ENCODE data around the gene RWDD3. TPM values are rescaled to one million over a fixed set of nuclear protein-coding genes. Genes with fewer than 3 reads are reported as not detected.

Gene RWDD3
- total and polyA plus RNA-seq, 2 of the 13 experiments (the other 11 are each of a cell fraction or from before 2014, with no cell fraction given), result 18.3 to 21.2 TPM

DNA sequence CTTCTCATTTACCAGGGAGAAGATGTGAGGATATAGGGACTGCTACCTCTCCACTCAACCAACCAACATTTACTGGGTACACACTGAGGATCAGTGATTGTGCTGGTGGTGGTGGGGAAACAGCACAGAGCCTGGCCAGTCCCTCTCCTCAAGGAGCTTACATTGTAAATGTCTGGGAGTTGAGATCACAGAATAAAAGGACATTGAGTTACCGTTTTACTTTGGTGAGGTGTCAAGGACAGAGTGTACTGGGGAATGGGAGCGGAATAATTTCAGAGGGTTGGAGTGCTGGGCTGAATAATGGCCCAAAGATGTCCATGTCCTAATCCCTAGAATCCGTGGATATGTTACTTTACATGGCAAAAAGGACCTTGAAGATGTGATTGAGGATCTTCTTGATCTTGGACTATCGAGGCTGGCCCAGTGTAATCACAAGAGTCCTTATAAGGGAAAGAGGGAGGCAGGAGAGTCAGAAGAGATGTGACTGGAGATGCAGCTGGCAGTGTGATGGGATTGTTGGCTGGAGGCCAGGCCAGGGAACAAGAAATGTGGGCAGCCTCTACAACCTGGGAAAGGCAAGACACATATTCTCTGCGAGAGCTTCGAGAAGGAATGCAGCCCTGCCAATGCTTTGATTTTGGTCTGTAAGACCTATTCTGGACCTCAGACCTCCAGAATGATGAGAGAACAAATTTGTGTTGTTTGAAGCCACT is 26.6 kb upstream of the RWDD3 start:
- no peak for ATAC-seq
- 68% methylated on average over 6 of the region's 6 CpGs for WGBS (ENCODE audit: low lambda C conversion rate)
- Histone ChIP-seq H2AFZ (ENCODE audit: low read length) (no peak overlapping the region), H3K4me3 (replicated peaks in 1 of 3; ENCODE audit: insufficient read depth in 1 of 3, low read depth in 2 of 3, low read length in 3 of 3) (no peak overlapping the region), H3K36me3 (replicated peaks in 1 of 2; ENCODE audit: control insufficient read depth in 1 of 2, insufficient read depth in 2 of 2, low read length in 2 of 2) (no peaks in the 10 kb centered on the region), H3K27ac (ENCODE audit: extremely low read length, insufficient read depth, low read length) (no peak overlapping the region), H3K27me3 (ENCODE audit: control insufficient read depth in 1 of 2, insufficient read depth in 2 of 2, low read length in 2 of 2) (no peaks in the 10 kb centered on the region), H3K4me2 (ENCODE audit: low read depth, low read length) (no peak overlapping the region), H3K79me2 (ENCODE audit: insufficient read depth, low read length) (no peaks in the 10 kb centered on the region), H3K9me3 (ENCODE audit: low read length) (no peaks in the 10 kb centered on the region), H4K20me1 (ENCODE audit: insufficient read depth, low read length) (no peaks in the 10 kb centered on the region), H3K9ac (ENCODE audit: insufficient read depth, low read depth, low read length) (no peak overlapping the region), H3K4me1 (ENCODE audit: insufficient read depth, low read length) (no peaks in the 10 kb centered on the region)
- intact Hi-C loops (cut with micrococcal nuclease; ENCODE audit: unreplicated experiment), result no loop called here
- ChIA-PET CTCF (ENCODE audit: low intra/inter-chr PET ratio, low total read pairs) (no interaction called here), POLR2A (no interaction called here)
- no peak for FAIRE-seq
- no peak for TF ChIP-seq ZNF768 (CRISPR knock-in tag; IDR thresholded peaks at IDR 0.05)
- in situ Hi-C loops (cut with HindIII; ENCODE audit: extremely low pct_ligation_motif_present, low pct_unique_long_range_greater_than_20kb), result no loop called here
- DNase-seq (ENCODE audit: low spot score), result no peak
- no TSS peak for BruUV-seq (replicated peaks)

DNA sequence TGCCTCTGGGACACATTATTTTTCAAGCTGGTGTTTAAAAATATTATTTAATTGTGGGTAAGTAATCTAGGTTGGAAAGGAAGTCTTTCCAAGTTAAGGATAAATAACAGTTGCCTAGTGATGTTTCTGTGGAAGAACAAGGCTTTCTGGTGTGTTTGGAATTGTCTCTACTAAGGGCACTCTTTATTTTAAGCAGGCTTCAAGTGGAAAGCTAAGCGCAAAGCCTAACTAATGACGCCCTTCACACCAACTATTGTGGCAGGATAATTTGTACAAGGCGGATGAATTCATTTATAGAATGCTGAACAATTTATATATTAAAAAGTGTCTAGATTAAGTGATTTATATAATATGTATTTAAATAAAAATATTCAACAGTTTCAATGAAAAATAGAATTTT is 25.1 kb upstream of the RWDD3 start:
- no peak for FAIRE-seq
- Histone ChIP-seq H4K20me1 (ENCODE audit: insufficient read depth, low read length) (no peaks in the 10 kb centered on the region), H2AFZ (ENCODE audit: low read length) (no peak overlapping the region), H3K79me2 (ENCODE audit: insufficient read depth, low read length) (no peaks in the 10 kb centered on the region), H3K9me3 (ENCODE audit: low read length) (no peaks in the 10 kb centered on the region), H3K4me1 (ENCODE audit: insufficient read depth, low read length) (no peaks in the 10 kb centered on the region), H3K4me3 (replicated peaks in 1 of 3; ENCODE audit: insufficient read depth in 1 of 3, low read depth in 2 of 3, low read length in 3 of 3) (no peak overlapping the region), H3K27me3 (ENCODE audit: control insufficient read depth in 1 of 2, insufficient read depth in 2 of 2, low read length in 2 of 2) (no peaks in the 10 kb centered on the region), H3K27ac (ENCODE audit: extremely low read length, insufficient read depth, low read length) (no peak overlapping the region), H3K9ac (ENCODE audit: insufficient read depth, low read depth, low read length) (no peak overlapping the region), H3K36me3 (replicated peaks in 1 of 2; ENCODE audit: control insufficient read depth in 1 of 2, insufficient read depth in 2 of 2, low read length in 2 of 2) (no peaks in the 10 kb centered on the region), H3K4me2 (ENCODE audit: low read depth, low read length) (no peak overlapping the region)
- ChIA-PET CTCF (ENCODE audit: low intra/inter-chr PET ratio, low total read pairs) (no interaction called here), POLR2A (no interaction called here)
- no peak for DNase-seq (ENCODE audit: low spot score)
- intact Hi-C loops (cut with micrococcal nuclease; ENCODE audit: unreplicated experiment) (no loop called here), in situ Hi-C loops (cut with HindIII; ENCODE audit: extremely low pct_ligation_motif_present, low pct_unique_long_range_greater_than_20kb) (no loop called here)
- ATAC-seq, result no peak
- 80% methylated on average over 3 of the region's 3 CpGs for WGBS (ENCODE audit: low lambda C conversion rate)
- BruUV-seq (replicated peaks), result no TSS peak
- TF ChIP-seq FOSL1 (CRISPR knock-in tag; IDR thresholded peaks at IDR 0.05; ENCODE audit: borderline replicate concordance) (no peak), MEIS2 (CRISPR knock-in tag; IDR thresholded peaks at IDR 0.05) (no peak), PAX8 (CRISPR knock-in tag; IDR thresholded peaks at IDR 0.05; ENCODE audit: borderline replicate concordance) (no peak), GTF3A (CRISPR knock-in tag; conservative IDR thresholded peaks at IDR 0.05) (no peak), ZNF788 (CRISPR knock-in tag; IDR thresholded peaks at IDR 0.05; ENCODE audit: borderline replicate concordance) (no peak), ZNF879 (CRISPR knock-in tag; IDR thresholded peaks at IDR 0.05) (no peak), ZZZ3 (CRISPR knock-in tag; IDR thresholded peaks at IDR 0.05; ENCODE audit: borderline replicate concordance) (no peak)
- TF ChIP-seq, protein P1, sequence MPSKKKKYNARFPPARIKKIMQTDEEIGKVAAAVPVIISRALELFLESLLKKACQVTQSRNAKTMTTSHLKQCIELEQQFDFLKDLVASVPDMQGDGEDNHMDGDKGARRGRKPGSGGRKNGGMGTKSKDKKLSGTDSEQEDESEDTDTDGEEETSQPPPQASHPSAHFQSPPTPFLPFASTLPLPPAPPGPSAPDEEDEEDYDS (CRISPR knock-in tag; IDR thresholded peaks at IDR 0.05), result no peak
- TF ChIP-seq, protein P2, sequence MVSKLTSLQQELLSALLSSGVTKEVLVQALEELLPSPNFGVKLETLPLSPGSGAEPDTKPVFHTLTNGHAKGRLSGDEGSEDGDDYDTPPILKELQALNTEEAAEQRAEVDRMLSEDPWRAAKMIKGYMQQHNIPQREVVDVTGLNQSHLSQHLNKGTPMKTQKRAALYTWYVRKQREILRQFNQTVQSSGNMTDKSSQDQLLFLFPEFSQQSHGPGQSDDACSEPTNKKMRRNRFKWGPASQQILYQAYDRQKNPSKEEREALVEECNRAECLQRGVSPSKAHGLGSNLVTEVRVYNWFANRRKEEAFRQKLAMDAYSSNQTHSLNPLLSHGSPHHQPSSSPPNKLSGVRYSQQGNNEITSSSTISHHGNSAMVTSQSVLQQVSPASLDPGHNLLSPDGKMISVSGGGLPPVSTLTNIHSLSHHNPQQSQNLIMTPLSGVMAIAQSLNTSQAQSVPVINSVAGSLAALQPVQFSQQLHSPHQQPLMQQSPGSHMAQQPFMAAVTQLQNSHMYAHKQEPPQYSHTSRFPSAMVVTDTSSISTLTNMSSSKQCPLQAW (CRISPR knock-in tag; IDR thresholded peaks at IDR 0.05), result no peak
- TF ChIP-seq, protein P3, sequence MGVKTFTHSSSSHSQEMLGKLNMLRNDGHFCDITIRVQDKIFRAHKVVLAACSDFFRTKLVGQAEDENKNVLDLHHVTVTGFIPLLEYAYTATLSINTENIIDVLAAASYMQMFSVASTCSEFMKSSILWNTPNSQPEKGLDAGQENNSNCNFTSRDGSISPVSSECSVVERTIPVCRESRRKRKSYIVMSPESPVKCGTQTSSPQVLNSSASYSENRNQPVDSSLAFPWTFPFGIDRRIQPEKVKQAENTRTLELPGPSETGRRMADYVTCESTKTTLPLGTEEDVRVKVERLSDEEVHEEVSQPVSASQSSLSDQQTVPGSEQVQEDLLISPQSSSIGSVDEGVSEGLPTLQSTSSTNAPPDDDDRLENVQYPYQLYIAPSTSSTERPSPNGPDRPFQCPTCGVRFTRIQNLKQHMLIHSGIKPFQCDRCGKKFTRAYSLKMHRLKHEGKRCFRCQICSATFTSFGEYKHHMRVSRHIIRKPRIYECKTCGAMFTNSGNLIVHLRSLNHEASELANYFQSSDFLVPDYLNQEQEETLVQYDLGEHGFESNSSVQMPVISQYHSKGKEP (CRISPR knock-in tag; IDR thresholded peaks at IDR 0.05), result no peak
- TF ChIP-seq, protein P4, sequence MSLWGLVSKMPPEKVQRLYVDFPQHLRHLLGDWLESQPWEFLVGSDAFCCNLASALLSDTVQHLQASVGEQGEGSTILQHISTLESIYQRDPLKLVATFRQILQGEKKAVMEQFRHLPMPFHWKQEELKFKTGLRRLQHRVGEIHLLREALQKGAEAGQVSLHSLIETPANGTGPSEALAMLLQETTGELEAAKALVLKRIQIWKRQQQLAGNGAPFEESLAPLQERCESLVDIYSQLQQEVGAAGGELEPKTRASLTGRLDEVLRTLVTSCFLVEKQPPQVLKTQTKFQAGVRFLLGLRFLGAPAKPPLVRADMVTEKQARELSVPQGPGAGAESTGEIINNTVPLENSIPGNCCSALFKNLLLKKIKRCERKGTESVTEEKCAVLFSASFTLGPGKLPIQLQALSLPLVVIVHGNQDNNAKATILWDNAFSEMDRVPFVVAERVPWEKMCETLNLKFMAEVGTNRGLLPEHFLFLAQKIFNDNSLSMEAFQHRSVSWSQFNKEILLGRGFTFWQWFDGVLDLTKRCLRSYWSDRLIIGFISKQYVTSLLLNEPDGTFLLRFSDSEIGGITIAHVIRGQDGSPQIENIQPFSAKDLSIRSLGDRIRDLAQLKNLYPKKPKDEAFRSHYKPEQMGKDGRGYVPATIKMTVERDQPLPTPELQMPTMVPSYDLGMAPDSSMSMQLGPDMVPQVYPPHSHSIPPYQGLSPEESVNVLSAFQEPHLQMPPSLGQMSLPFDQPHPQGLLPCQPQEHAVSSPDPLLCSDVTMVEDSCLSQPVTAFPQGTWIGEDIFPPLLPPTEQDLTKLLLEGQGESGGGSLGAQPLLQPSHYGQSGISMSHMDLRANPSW (CRISPR knock-in tag; IDR thresholded peaks at IDR 0.05; ENCODE audit: borderline replicate concordance), result no peak

Measured in HepG2 (cell line).